HG02970 (cell line): ENCODE measurements around the gene ISOC2.
"Not testable (repeated sequence)": the region's sequence is repeated elsewhere in the genome, so short reads cannot be mapped to it uniquely, and the experiment has no call there.

ENCODE experiments used
- ATAC-seq: cut with Tn5 transposase; IDR thresholded peaks from one replicate; pipeline ENCODE4 v1.9.1; 2021; ENCODE audit warnings: mild to moderate bottlenecking, moderate library complexity, moderate number of reproducible peaks; ENCODE audit not compliant: unreplicated experiment, low FRiP score

Gene ISOC2

GRCh38 chr19:55461974-55462626 lies 658 bp upstream of the ISOC2 start:
- ATAC-seq = no peak

DNA sequence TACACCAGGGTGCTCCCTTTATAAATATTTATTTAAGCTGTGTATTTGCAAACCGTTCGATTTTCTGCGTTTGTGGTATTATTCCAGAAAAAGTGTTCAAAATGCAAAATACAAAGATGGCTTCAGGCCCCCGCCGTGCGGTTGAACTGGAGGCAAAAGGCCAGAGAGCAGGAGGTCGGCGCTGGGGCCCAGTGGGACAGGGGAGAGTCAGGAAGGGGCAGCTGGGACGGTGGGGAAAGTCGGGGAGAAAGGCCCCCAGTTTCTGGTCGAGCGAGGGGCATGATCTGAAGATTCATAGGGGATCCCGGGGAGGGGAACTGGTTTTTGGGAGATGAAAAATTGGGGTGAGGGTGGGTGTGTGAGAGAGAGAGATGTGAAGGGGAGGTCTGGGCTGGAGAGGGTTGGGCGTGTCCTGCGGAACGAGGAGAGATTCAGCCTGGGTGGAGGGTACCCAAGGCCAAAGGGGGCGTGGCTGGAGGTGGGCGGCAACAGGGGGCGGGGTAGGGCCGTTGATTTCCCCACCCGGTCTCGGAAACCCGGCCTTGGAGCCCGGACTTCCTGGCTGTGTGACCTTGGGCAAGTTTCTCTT lies 678 bp downstream of the ISOC2 start:
- ATAC-seq = no peak

GRCh38 chr19:55459950-55460657 lies 1.3 kb downstream of the ISOC2 start:
- ATAC-seq = no peak

GRCh38 chr19:55459551-55459949 lies 1.9 kb downstream of the ISOC2 start:
- ATAC-seq = no peak

- no peak for ATAC-seq
These were observed 3.6 kb downstream of the ISOC2 start for GRCh38 chr19:55457683-55458457.

- ATAC-seq = no peak
These were observed 5.1 kb downstream of the ISOC2 start for GRCh38 chr19:55456347-55456746.

DNA sequence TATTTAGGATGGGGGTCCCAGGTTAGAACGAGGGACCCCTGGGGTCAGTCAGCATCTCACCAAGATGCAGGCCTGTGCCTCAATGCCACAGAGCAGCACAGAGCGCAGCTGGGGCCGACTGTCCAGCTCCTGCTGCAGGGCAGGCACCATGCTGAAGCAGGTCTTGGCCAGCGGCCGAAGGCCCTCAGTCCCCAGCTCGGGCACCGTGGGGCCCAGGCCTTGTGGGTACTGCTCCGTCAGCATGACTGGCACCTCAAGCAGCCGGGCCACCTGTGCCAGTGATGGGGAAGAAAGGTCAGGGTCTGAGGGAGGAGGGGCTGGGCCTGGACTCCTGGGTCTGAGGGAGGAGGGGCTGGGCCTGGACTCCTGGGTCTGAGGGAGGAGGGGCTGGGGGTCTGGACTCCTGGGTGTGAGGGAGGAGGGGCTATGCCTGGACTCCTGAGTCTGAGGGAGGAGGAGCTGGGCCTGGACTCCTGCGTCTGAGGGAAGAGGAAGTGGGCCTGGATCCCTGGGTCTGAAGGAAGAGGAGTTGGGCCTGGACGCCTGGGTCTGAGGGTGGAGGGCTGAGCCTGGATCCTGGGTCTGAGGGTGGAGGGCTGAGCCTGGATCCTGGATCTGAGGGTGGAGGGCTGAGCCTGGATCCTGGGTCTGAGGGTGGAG lies 5.7 kb downstream of the ISOC2 start:
- ATAC-seq = no peak

- ATAC-seq = no peak
These were observed 6.6 kb downstream of the ISOC2 start for GRCh38 chr19:55454787-55455243.

GRCh38 chr19:55453511-55454260 lies 7.8 kb downstream of the ISOC2 start:
- ATAC-seq = no peak

GRCh38 chr19:55452749-55453346 lies 8.6 kb downstream of the ISOC2 start:
- ATAC-seq = no peak

- no peak for ATAC-seq
These were observed 9.3 kb downstream of the ISOC2 start for GRCh38 chr19:55451965-55452748.

DNA sequence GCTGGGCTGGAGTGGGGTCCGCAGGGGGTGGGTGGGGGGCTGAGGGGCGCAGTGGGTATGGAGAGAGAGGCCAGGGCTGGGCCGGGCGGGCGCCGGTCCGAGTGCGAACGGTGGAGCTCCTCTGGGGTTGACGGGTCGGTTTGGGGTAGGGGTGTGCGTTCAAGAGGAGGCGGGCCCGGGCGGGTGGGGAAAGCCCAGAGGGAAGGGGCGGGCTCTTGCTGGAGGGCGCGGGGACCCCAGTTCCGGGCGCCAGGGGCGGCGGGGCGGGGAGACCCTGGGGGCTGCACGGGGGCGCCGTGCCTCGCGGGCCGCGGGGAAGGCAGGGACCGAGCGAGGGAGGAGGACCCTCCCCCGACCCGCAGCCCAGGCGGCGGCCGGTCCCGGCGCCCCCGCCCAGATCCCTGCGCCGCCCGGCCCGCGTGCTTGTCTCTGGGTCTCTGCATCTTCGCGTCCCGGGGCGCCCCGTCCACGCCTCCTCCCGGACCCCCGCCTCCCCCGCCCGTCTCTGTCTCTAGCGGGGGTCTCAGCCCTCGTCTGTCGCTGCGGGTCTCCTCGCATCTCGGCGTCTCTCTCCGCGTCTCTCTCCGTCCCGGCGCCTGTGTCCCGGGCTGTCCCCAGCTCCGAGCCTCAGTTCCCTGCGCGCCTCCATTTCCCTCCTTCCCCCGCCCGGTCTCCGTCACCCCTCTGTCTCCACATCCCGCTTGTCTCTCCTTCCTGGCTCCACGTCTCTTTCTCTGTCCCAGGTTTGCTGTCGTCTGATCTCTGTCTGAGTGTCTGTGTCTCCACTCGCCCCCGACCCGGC lies 10.1 kb downstream of the ISOC2 start:
- ATAC-seq = no peak

- ATAC-seq = no peak
These were observed 12.0 kb downstream of the ISOC2 start for GRCh38 chr19:55449469-55449868.

DNA sequence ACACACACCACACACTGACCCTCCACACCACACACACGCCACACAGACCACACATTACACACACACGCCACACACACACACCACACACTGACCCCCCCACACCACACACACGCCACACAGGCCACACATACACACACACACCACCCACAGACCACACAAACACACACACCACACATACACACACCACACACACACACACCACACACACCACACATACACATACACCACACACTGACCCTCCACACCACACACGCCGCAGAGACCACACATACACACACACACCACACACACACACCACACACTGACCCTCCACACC lies 13.3 kb downstream of the ISOC2 start:
- not testable (repeated sequence) for ATAC-seq

GRCh38 chr19:55447421-55448174 lies 13.8 kb downstream of the ISOC2 start:
- no peak for ATAC-seq

GRCh38 chr19:55446060-55446459 lies 15.4 kb downstream of the ISOC2 start:
- no peak for ATAC-seq

GRCh38 chr19:55444646-55445045 lies 16.8 kb downstream of the ISOC2 start:
- ATAC-seq = no peak
